ENCODE data around the gene IER3. TPM values are rescaled to one million over a fixed set of nuclear protein-coding genes. Genes with fewer than 3 reads are reported as not detected.
"Not testable (repeated sequence)": the region's sequence is repeated elsewhere in the genome, so short reads cannot be mapped to it uniquely, and the experiment has no call there.

The IER3 gene
- total RNA-seq, 1 donor from 2014 or later = 40.5 TPM

GRCh38 chr6:30725713-30726505 lies 18.4 kb downstream of the IER3 start:
- no peak for TF ChIP-seq CTCF (IDR thresholded peaks at IDR 0.05)
- no peak for TF ChIP-seq POLR2A (IDR thresholded peaks at IDR 0.05)
- no peak for TF ChIP-seq POLR2AphosphoS5 (IDR thresholded peaks at IDR 0.05; ENCODE audit: insufficient read depth in 1 of 2, low read depth in 1 of 2)
- Histone ChIP-seq H3K27ac (no peak overlapping the region), H3K4me1 (peaks cover 55% of the 10 kb centered on the region), H3K4me3 (no peak overlapping the region), H3K36me3 (peaks cover 0 to 73% of the 10 kb centered on the region in 2 donors), H3K9me3 (no peaks in the 10 kb centered on the region), H3K27me3 (no peaks in the 10 kb centered on the region)
- intact Hi-C loops (cut with DNase I) = no loop called here
- DNase-seq (ENCODE audit: extremely low spot score in 2 of 2) = no peak

GRCh38 chr6:30724906-30725667 lies 19.3 kb downstream of the IER3 start:
- peaks cover 0 to 67% of the 10 kb centered on the region in 2 donors for H3K36me3 ChIP-seq
- intact Hi-C loops (cut with DNase I) = loop anchor here (5.0 kb wide), 1 partner anchor 238 kb away; the partner anchor contains the start of gene HLA-E
- H3K27ac ChIP-seq = peak overlapping the region; percentile 2
- H3K27me3 ChIP-seq = no peaks in the 10 kb centered on the region
- H3K9me3 ChIP-seq = no peaks in the 10 kb centered on the region
- no peak for TF ChIP-seq POLR2A (IDR thresholded peaks at IDR 0.05)
- TF ChIP-seq POLR2AphosphoS5 (IDR thresholded peaks at IDR 0.05; ENCODE audit: insufficient read depth in 1 of 2, low read depth in 1 of 2) = no peak
- TF ChIP-seq CTCF (IDR thresholded peaks at IDR 0.05) = no peak
- no peak overlapping the region for H3K4me3 ChIP-seq
- H3K4me1 ChIP-seq = peaks cover 50% of the 10 kb centered on the region
- no peak for DNase-seq (ENCODE audit: extremely low spot score in 2 of 2)

- Histone ChIP-seq H3K36me3 (peaks cover 0 to 57% of the 10 kb centered on the region in 2 donors), H3K4me1 (peaks cover 57% of the 10 kb centered on the region), H3K27ac (peak overlapping the region; percentile 2)
- intact Hi-C loops (cut with DNase I) = loop anchor here (5.0 kb wide), 1 partner anchor 237 kb away; the partner anchor contains the start of gene HLA-E
- DNase-seq (ENCODE audit: extremely low spot score in 2 of 2); H3K4me3 ChIP-seq; H3K27me3 ChIP-seq; H3K9me3 ChIP-seq: not testable (repeated sequence)
These were observed 20.3 kb downstream of the IER3 start for GRCh38 chr6:30723843-30724741.

- H3K27ac ChIP-seq = peak overlapping the region; percentile 29
- H3K4me1 ChIP-seq = peaks cover 63% of the 10 kb centered on the region
- not testable (repeated sequence) for H3K27me3 ChIP-seq; H3K4me3 ChIP-seq; H3K9me3 ChIP-seq; DNase-seq (ENCODE audit: extremely low spot score in 2 of 2)
- peaks cover 0 to 49% of the 10 kb centered on the region in 2 donors for H3K36me3 ChIP-seq
- intact Hi-C loops (cut with DNase I) = loop anchor here (5.0 kb wide), 1 partner anchor 236 kb away; the partner anchor contains the start of gene HLA-E
These were observed 21.0 kb downstream of the IER3 start for GRCh38 chr6:30723159-30723842.

GRCh38 chr6:30722280-30723112 lies 21.9 kb downstream of the IER3 start:
- TF ChIP-seq POLR2AphosphoS5 (IDR thresholded peaks at IDR 0.05; ENCODE audit: insufficient read depth in 1 of 2, low read depth in 1 of 2) = peak; percentile 49 to 80
- TF ChIP-seq CTCF (IDR thresholded peaks at IDR 0.05) = peak; percentile 94 to 98 (median 95)
- no peak for TF ChIP-seq POLR2A (IDR thresholded peaks at IDR 0.05)
- DNase-seq (ENCODE audit: extremely low spot score in 2 of 2) = peak in 1 of 2 donors; percentile 94
- Histone ChIP-seq H3K9me3 (no peaks in the 10 kb centered on the region), H3K27ac (peak overlapping the region; percentile 94), H3K4me3 (peak overlapping the region; percentile 84 to 92), H3K4me1 (peaks cover 70% of the 10 kb centered on the region), H3K27me3 (no peaks in the 10 kb centered on the region), H3K36me3 (peaks cover 0 to 41% of the 10 kb centered on the region in 2 donors)
- intact Hi-C loops (cut with DNase I) = loop anchor here (1.0 to 5.0 kb wide), 2 partner anchors 43 to 235 kb away; partner anchors contain the start of gene HLA-E

- intact Hi-C loops (cut with DNase I) = loop anchor here (1.0 to 5.0 kb wide), 2 partner anchors 43 to 235 kb away; partner anchors contain the start of gene HLA-E
- Histone ChIP-seq H3K27ac (peak overlapping the region; percentile 94), H3K4me3 (peak overlapping the region; percentile 84 to 92), H3K36me3 (peaks cover 0 to 35% of the 10 kb centered on the region in 2 donors), H3K4me1 (peaks cover 70% of the 10 kb centered on the region)
- H3K9me3 ChIP-seq; H3K27me3 ChIP-seq; DNase-seq (ENCODE audit: extremely low spot score in 2 of 2): not testable (repeated sequence)
These were observed 22.4 kb downstream of the IER3 start for GRCh38 chr6:30722025-30722279.
